Measurements from ENCODE around the gene NLRC4. TPM values are rescaled to one million over a fixed set of nuclear protein-coding genes. Genes with fewer than 3 reads are reported as not detected.

The NLRC4 gene
- polyA plus RNA-seq, 2 of the 4 experiments (the other 2 are of a cell fraction) = 0.01 TPM; not detected in 1

DNA sequence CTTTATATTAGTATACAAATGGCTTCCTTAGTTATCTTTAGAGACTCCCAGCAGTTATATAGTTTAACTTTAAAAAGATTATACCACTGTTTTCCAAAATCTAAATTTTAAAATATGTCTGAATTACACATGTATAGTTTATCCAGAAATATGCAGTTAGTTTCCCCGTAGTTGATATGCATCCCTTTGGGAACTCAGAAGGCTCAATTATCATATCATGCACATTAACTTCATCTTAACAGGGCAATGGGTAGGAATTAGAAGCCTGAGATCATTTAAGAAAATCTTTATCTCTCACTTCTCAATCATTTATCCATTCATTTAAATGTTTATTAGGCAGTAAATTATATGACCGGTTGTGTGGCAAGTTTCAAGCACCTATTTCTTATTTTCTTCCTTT is 27.2 kb downstream of the NLRC4 start:
- Histone ChIP-seq H3K27ac (no peak overlapping the region), H3K4me1 (no peaks in the 10 kb centered on the region), H3K4me3 (no peak overlapping the region), H3K9me3 (no peaks in the 10 kb centered on the region), H3K4me2 (no peak overlapping the region)
- no peak for TF ChIP-seq POLR2AphosphoS2 (conservative IDR thresholded peaks at IDR 0.05; ENCODE audit: low read length)
- no peak for TF ChIP-seq SREBF2 (IDR thresholded peaks at IDR 0.05)
- no peak for TF ChIP-seq ZNF302 (CRISPR knock-in tag; IDR thresholded peaks at IDR 0.05)
- TF ChIP-seq EP300 (IDR thresholded peaks at IDR 0.05) = no peak
- CTCF ChIA-PET = interaction anchor here (1.3 kb wide), 1 partner anchor 32 kb away, joined by 3 read pairs; no protein-coding TSS in a partner anchor
- POLR2A ChIA-PET = no interaction called here
- 88% methylated on average over 2 of the region's 2 CpGs for WGBS (ENCODE audit: missing lambda C conversion rate)
- no peak for DNase-seq (ENCODE audit: low read depth in 1 of 2, low spot score in 1 of 2)
- no peak for ATAC-seq
- no peak for FAIRE-seq

DNA sequence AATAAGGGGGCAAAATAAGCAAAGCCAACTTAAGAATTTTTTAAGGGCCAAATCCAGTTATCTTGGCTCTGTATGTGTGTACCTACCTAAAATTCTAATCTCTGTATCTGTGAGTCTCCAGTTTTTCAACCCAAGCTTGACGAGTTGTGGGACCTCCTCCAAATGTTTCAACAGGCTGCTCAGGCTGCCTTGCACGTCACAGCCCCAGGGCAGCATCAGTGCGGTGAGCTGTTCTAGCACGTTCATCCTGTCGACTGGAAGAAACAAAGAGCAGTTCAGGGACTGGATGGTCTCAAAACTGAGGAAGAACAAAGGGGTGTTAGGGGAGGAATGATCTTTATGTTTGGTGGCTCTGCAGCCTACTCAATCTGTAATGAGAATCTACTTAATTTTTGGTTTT is 29.4 kb downstream of the NLRC4 start:
- H3K27ac ChIP-seq = no peak overlapping the region
- no peak for FAIRE-seq
- no peak for DNase-seq (ENCODE audit: low read depth in 1 of 2, low spot score in 1 of 2)
- H3K4me2 ChIP-seq = no peak overlapping the region
- H3K4me1 ChIP-seq = peaks cover 4% of the 10 kb centered on the region; the same call in 1 of the 3 replicates
- POLR2A ChIA-PET = no interaction called here
- H3K4me3 ChIP-seq = no peak overlapping the region
- ATAC-seq = no peak
- H3K9me3 ChIP-seq = no peaks in the 10 kb centered on the region
- CTCF ChIA-PET = interaction anchor here (2.0 kb wide), 1 partner anchor 12 kb away, joined by 5 read pairs; no protein-coding TSS in a partner anchor
- 88% methylated on average over 5 of the region's 5 CpGs for WGBS (ENCODE audit: missing lambda C conversion rate)
- no peak for TF ChIP-seq EP300 (IDR thresholded peaks at IDR 0.05)
- no peak for TF ChIP-seq HOXB13 (CRISPR knock-in tag; IDR thresholded peaks at IDR 0.05; ENCODE audit: low read depth)
- no peak for TF ChIP-seq HDAC2 (IDR thresholded peaks at IDR 0.05)
- TF ChIP-seq HOXB5 (CRISPR knock-in tag; IDR thresholded peaks at IDR 0.05) = no peak
- TF ChIP-seq GATA3 (IDR thresholded peaks at IDR 0.05; ENCODE audit: borderline replicate concordance) = no peak

DNA sequence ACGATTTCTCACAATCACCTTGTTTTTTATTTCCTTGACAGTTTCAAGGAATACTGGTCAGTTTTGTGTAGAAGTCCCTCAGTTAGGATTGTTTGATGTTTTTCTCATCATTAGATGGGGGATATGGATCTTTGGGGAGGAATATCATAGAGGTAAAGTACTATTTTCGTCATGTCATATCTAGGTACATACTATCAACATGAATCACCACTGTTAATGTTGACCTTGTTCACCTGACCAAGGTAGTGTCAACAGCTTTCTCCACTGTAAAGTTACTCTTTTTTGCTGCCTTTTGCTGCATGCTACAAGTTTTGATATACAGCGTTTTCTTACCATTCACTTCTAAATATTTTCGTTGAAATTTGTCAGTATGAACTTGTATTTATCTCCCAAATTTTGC is 32.7 kb downstream of the NLRC4 start:
- ChIA-PET POLR2A (no interaction called here), CTCF (no interaction called here)
- FAIRE-seq (no peak), DNase-seq (ENCODE audit: low read depth in 1 of 2, low spot score in 1 of 2) (no peak), ATAC-seq (no peak)
- Histone ChIP-seq H3K9me3 (no peaks in the 10 kb centered on the region), H3K4me1 (peaks cover 4% of the 10 kb centered on the region; the same call in 1 of the 3 replicates), H3K4me3 (no peak overlapping the region), H3K27ac (no peak overlapping the region), H3K4me2 (no peak overlapping the region)
- no peak for TF ChIP-seq CBX8 (IDR thresholded peaks at IDR 0.05)
- WGBS (ENCODE audit: missing lambda C conversion rate) = 67% methylated on average over 4 of the region's 4 CpGs

DNA sequence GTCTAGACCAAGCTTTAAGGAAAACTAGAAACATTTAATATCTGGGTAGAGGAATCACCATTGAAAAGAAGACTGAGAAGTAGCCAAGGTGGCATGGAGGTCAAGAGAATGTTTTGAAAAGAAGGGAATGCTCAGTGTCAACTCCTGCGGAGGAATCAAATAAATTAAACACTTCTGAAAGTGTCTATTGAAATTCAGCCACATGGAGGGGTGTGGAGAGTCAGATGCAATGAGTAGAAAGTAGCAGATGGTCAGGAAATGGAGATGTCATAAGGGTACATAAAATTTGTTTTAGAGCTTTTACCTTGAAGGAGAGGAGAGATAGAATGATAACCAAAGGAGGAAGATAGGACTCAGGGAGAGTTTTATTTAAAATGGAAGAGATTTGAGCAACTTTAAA is 35.1 kb downstream of the NLRC4 start:
- Histone ChIP-seq H3K9me3 (no peaks in the 10 kb centered on the region), H3K27ac (no peak overlapping the region), H3K4me2 (no peak overlapping the region), H3K4me1 (peaks cover 4% of the 10 kb centered on the region; the same call in 1 of the 3 replicates), H3K4me3 (no peak overlapping the region)
- ChIA-PET POLR2A (no interaction called here), CTCF (interaction anchor here (1.0 to 1.9 kb wide), 2 partner anchors 10 to 18 kb away, joined by 3 to 6 read pairs; no protein-coding TSS in a partner anchor)
- WGBS (ENCODE audit: missing lambda C conversion rate) = 54% methylated on average over 1 of the region's 1 CpG
- FAIRE-seq (no peak), DNase-seq (ENCODE audit: low read depth in 1 of 2, low spot score in 1 of 2) (no peak), ATAC-seq (peak in 1 of 2 experiments; percentile 20; a peak in 3 of 6 replicates)
- TF ChIP-seq MYC (IDR thresholded peaks at IDR 0.05; ENCODE audit: borderline replicate concordance, low read length) (no peak), NPAS2 (CRISPR knock-in tag; IDR thresholded peaks at IDR 0.05; ENCODE audit: borderline replicate concordance) (no peak), RAD21 (conservative IDR thresholded peaks at IDR 0.05 in 1 of 2, IDR thresholded peaks at IDR 0.05 in 1 of 2) (no peak), CBX8 (IDR thresholded peaks at IDR 0.05) (no peak), EHMT2 (IDR thresholded peaks at IDR 0.05; ENCODE audit: low read depth) (no peak), RCOR1 (IDR thresholded peaks at IDR 0.05; ENCODE audit: low read depth, low read length) (no peak), SREBF2 (IDR thresholded peaks at IDR 0.05) (no peak), FOSL2 (IDR thresholded peaks at IDR 0.05) (no peak), FOSL2 (CRISPR knock-in tag; IDR thresholded peaks at IDR 0.05) (no peak), JUNB (IDR thresholded peaks at IDR 0.05) (no peak), BHLHE40 (IDR thresholded peaks at IDR 0.05; ENCODE audit: low read depth, low read length) (no peak), EP300 (IDR thresholded peaks at IDR 0.05) (no peak)
- TF ChIP-seq, protein P1, sequence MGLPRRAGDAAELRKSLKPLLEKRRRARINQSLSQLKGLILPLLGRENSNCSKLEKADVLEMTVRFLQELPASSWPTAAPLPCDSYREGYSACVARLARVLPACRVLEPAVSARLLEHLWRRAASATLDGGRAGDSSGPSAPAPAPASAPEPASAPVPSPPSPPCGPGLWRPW (IDR thresholded peaks at IDR 0.05) = no peak
- TF ChIP-seq, protein P2, sequence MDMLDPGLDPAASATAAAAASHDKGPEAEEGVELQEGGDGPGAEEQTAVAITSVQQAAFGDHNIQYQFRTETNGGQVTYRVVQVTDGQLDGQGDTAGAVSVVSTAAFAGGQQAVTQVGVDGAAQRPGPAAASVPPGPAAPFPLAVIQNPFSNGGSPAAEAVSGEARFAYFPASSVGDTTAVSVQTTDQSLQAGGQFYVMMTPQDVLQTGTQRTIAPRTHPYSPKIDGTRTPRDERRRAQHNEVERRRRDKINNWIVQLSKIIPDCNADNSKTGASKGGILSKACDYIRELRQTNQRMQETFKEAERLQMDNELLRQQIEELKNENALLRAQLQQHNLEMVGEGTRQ (IDR thresholded peaks at IDR 0.05) = no peak
- TF ChIP-seq, protein P3, sequence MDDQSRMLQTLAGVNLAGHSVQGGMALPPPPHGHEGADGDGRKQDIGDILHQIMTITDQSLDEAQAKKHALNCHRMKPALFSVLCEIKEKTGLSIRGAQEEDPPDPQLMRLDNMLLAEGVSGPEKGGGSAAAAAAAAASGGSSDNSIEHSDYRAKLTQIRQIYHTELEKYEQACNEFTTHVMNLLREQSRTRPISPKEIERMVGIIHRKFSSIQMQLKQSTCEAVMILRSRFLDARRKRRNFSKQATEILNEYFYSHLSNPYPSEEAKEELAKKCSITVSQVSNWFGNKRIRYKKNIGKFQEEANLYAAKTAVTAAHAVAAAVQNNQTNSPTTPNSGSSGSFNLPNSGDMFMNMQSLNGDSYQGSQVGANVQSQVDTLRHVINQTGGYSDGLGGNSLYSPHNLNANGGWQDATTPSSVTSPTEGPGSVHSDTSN (IDR thresholded peaks at IDR 0.05) = no peak
- TF ChIP-seq, protein P4, sequence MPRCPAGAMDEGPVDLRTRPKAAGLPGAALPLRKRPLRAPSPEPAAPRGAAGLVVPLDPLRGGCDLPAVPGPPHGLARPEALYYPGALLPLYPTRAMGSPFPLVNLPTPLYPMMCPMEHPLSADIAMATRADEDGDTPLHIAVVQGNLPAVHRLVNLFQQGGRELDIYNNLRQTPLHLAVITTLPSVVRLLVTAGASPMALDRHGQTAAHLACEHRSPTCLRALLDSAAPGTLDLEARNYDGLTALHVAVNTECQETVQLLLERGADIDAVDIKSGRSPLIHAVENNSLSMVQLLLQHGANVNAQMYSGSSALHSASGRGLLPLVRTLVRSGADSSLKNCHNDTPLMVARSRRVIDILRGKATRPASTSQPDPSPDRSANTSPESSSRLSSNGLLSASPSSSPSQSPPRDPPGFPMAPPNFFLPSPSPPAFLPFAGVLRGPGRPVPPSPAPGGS (IDR thresholded peaks at IDR 0.05) = no peak
